ENCODE data around the gene TAPBP.

The TAPBP gene

GRCh38 chr6:33299237-33299944 is 14.5 kb downstream of the TAPBP start:
- TF ChIP-seq EZH2 (IDR thresholded peaks at IDR 0.05; ENCODE audit: borderline replicate concordance, low read depth, low read length, severe bottlenecking) (no peak), CTCF (IDR thresholded peaks at IDR 0.05; ENCODE audit: borderline replicate concordance, extremely low read depth, low read length, poor library complexity, severe bottlenecking) (peak; percentile 81)
- H4K20me1 ChIP-seq (ENCODE audit: insufficient read depth, low read length): peaks cover 11% of the 10 kb centered on the region
- H3K4me3 ChIP-seq (ENCODE audit: low read depth in 1 of 2, low read length in 2 of 2): peak overlapping the region; percentile 76 to 90
- DNase-seq: peak; percentile 95
- peak overlapping the region; percentile 92 for H2AFZ ChIP-seq (ENCODE audit: low read depth, low read length)
- peaks cover 43% of the 10 kb centered on the region for H3K4me1 ChIP-seq (ENCODE audit: insufficient read depth, low read length)
- no peaks in the 10 kb centered on the region for H3K9me3 ChIP-seq (ENCODE audit: insufficient read depth, low read length, severe bottlenecking)
- H3K4me2 ChIP-seq (ENCODE audit: insufficient read depth, low read length): peak overlapping the region; percentile 96
- ATAC-seq (ENCODE audit: insufficient read depth, low read depth): peak; percentile 88
- peaks cover 37% of the 10 kb centered on the region for H3K79me2 ChIP-seq (ENCODE audit: insufficient read depth, low read length)
- peak overlapping the region; percentile 93 for H3K9ac ChIP-seq (ENCODE audit: low read depth, low read length)
- H3K27ac ChIP-seq (ENCODE audit: low read length): peak overlapping the region; percentile 98
- H3K27me3 ChIP-seq (ENCODE audit: insufficient read depth, low read length, poor library complexity): no peaks in the 10 kb centered on the region
- H3K36me3 ChIP-seq (ENCODE audit: insufficient read depth, low read length): peaks cover 41% of the 10 kb centered on the region

- peaks cover 38% of the 10 kb centered on the region for H3K36me3 ChIP-seq (ENCODE audit: insufficient read depth, low read length)
- no peaks in the 10 kb centered on the region for H3K9me3 ChIP-seq (ENCODE audit: insufficient read depth, low read length, severe bottlenecking)
- peak; percentile 79 for DNase-seq
- H4K20me1 ChIP-seq (ENCODE audit: insufficient read depth, low read length): peaks cover 9% of the 10 kb centered on the region
- TF ChIP-seq CTCF (IDR thresholded peaks at IDR 0.05; ENCODE audit: borderline replicate concordance, extremely low read depth, low read length, poor library complexity, severe bottlenecking): no peak
- no peak for TF ChIP-seq EZH2 (IDR thresholded peaks at IDR 0.05; ENCODE audit: borderline replicate concordance, low read depth, low read length, severe bottlenecking)
- H3K4me1 ChIP-seq (ENCODE audit: insufficient read depth, low read length): peaks cover 43% of the 10 kb centered on the region
- H3K79me2 ChIP-seq (ENCODE audit: insufficient read depth, low read length): peaks cover 37% of the 10 kb centered on the region
- H3K4me3 ChIP-seq (ENCODE audit: low read depth in 1 of 2, low read length in 2 of 2): peak within 1 kb of the TSS; percentile 76 to 90
- H2AFZ ChIP-seq (ENCODE audit: low read depth, low read length): peak within 1 kb of the TSS; percentile 92
- H3K4me2 ChIP-seq (ENCODE audit: insufficient read depth, low read length): peak within 1 kb of the TSS; percentile 96
- no peaks in the 10 kb centered on the region for H3K27me3 ChIP-seq (ENCODE audit: insufficient read depth, low read length, poor library complexity)
- H3K9ac ChIP-seq (ENCODE audit: low read depth, low read length): peak within 1 kb of the TSS; percentile 93
- H3K27ac ChIP-seq (ENCODE audit: low read length): peak within 1 kb of the TSS; percentile 98
- peak; percentile 47 for ATAC-seq (ENCODE audit: insufficient read depth, low read depth)
Observed at GRCh38 chr6:33298773-33299236, 15.1 kb downstream of the TAPBP start, which contains the start of gene RGL2. RGL2 (minus strand) TSS chr6:33298942; CDS start chr6:33298610, 332 bp downstream.

GRCh38 chr6:33297956-33298772 is 15.7 kb downstream of the TAPBP start:
- DNase-seq (peak; percentile 77), ATAC-seq (ENCODE audit: insufficient read depth, low read depth) (peak; percentile 34)
- Histone ChIP-seq H4K20me1 (ENCODE audit: insufficient read depth, low read length) (0 out of 2 replicates have a peak, but pooled peaks cover 6% of the 10 kb centered on the region), H3K9me3 (ENCODE audit: insufficient read depth, low read length, severe bottlenecking) (no peaks in the 10 kb centered on the region), H3K4me2 (ENCODE audit: insufficient read depth, low read length) (peak overlapping the region; percentile 96), H3K9ac (ENCODE audit: low read depth, low read length) (peak overlapping the region; percentile 93), H3K4me1 (ENCODE audit: insufficient read depth, low read length) (peaks cover 43% of the 10 kb centered on the region), H3K36me3 (ENCODE audit: insufficient read depth, low read length) (peaks cover 40% of the 10 kb centered on the region), H3K27ac (ENCODE audit: low read length) (peak overlapping the region; percentile 98), H3K27me3 (ENCODE audit: insufficient read depth, low read length, poor library complexity) (no peaks in the 10 kb centered on the region), H3K4me3 (ENCODE audit: low read depth in 1 of 2, low read length in 2 of 2) (peak overlapping the region; percentile 76 to 90), H3K79me2 (ENCODE audit: insufficient read depth, low read length) (peaks cover 37% of the 10 kb centered on the region), H2AFZ (ENCODE audit: low read depth, low read length) (peak overlapping the region; percentile 92)
- TF ChIP-seq CTCF (IDR thresholded peaks at IDR 0.05; ENCODE audit: borderline replicate concordance, extremely low read depth, low read length, poor library complexity, severe bottlenecking) (peak; percentile 52), EZH2 (IDR thresholded peaks at IDR 0.05; ENCODE audit: borderline replicate concordance, low read depth, low read length, severe bottlenecking) (no peak)
